ENCODE results near the gene NRXN2. TPM values are rescaled to one million over a fixed set of nuclear protein-coding genes. Genes with fewer than 3 reads are reported as not detected.

NRXN2 gene
- polyA plus RNA-seq, 1 of the 3 experiments (the other 2 are of a cell fraction), result 0.15 TPM

- 98% methylated on average over 8 of the region's 15 CpGs for WGBS (ENCODE audit: low lambda C conversion rate)
- POLR2A ChIA-PET, result no interaction called here
These were observed 35.5 kb upstream of the NRXN2 start for GRCh38 chr11:64758330-64759079.

GRCh38 chr11:64757549-64758329 lies 34.7 kb upstream of the NRXN2 start:
- CTCF ChIA-PET, result interaction anchor here (0.6 to 2.3 kb wide), 6 partner anchors 8 to 69 kb away, joined by 3 to 9 read pairs (median 5); no protein-coding TSS in a partner anchor
- no peak for TF ChIP-seq CTCF (IDR thresholded peaks at IDR 0.05)
- TF ChIP-seq ZBTB33 (IDR thresholded peaks at IDR 0.05; ENCODE audit: borderline replicate concordance, low read depth), result no peak
- WGBS (ENCODE audit: low lambda C conversion rate), result 86% methylated on average over 10 of the region's 19 CpGs

More at GRCh38 chr11:64758330-64759079, 35.5 kb upstream of the NRXN2 start:
- Histone ChIP-seq H3K27ac (ENCODE audit: low read depth in 2 of 2, low read length in 1 of 2) (no peak overlapping the region), H4K20me1 (ENCODE audit: insufficient read depth) (peaks cover 11% of the 10 kb centered on the region), H3K9ac (no peak overlapping the region), H3K36me3 (replicated peaks in 1 of 2; ENCODE audit: control insufficient read depth in 1 of 2, insufficient read depth in 2 of 2, low read length in 1 of 2) (peaks cover 7 to 13% of the 10 kb centered on the region in 2 experiments), H3K4me2 (no peak overlapping the region), H3K4me1 (ENCODE audit: control insufficient read depth in 1 of 2, insufficient read depth in 2 of 2, low read depth in 1 of 2, low read length in 1 of 2) (peaks cover 8 to 18% of the 10 kb centered on the region in 2 experiments; a peak in 2 of 4 replicates), H3K79me2 (ENCODE audit: insufficient read depth) (no peaks in the 10 kb centered on the region), H3F3A (replicated peaks; ENCODE audit: insufficient read depth) (peaks cover 32% of the 10 kb centered on the region), H3K4me3 (ENCODE audit: low read depth in 2 of 2, low read length in 1 of 2) (no peak overlapping the region), H2AFZ (ENCODE audit: low read depth) (no peak overlapping the region), H3K9me2 (no peaks in the 10 kb centered on the region), H3K27me3 (ENCODE audit: insufficient read depth) (no peaks in the 10 kb centered on the region), H3K9me3 (no peaks in the 10 kb centered on the region)
- peak; percentile 30 for DNase-seq
- CTCF ChIA-PET, result interaction anchor here (1.6 to 2.3 kb wide), 3 partner anchors 9 to 16 kb away, joined by 7 to 9 read pairs (median 8); no protein-coding TSS in a partner anchor
- TF ChIP-seq NRF1 (IDR thresholded peaks at IDR 0.05; ENCODE audit: low read depth, low read length), result no peak
- no peak for TF ChIP-seq MXI1 (IDR thresholded peaks at IDR 0.05; ENCODE audit: low read depth, low read length)
- no peak for TF ChIP-seq PBX3 (IDR thresholded peaks at IDR 0.05)
- no peak for TF ChIP-seq TAF1 (IDR thresholded peaks at IDR 0.05; ENCODE audit: borderline replicate concordance, low read depth, low read length)
- TF ChIP-seq TEAD4 (IDR thresholded peaks at IDR 0.05; ENCODE audit: borderline replicate concordance, insufficient read depth), result no peak
- TF ChIP-seq IRF3 (IDR thresholded peaks at IDR 0.05; ENCODE audit: low read depth, low read length), result no peak
- TF ChIP-seq SMC3 (IDR thresholded peaks at IDR 0.05; ENCODE audit: low read depth, low read length), result no peak
- TF ChIP-seq EP300 (IDR thresholded peaks at IDR 0.05; ENCODE audit: borderline replicate concordance in 1 of 2, low read depth in 1 of 2, low read length in 1 of 2), result no peak

More at GRCh38 chr11:64757549-64758329, 34.7 kb upstream of the NRXN2 start:
- Histone ChIP-seq H3K9me3 (no peaks in the 10 kb centered on the region), H3K4me1 (ENCODE audit: control insufficient read depth in 1 of 2, insufficient read depth in 2 of 2, low read depth in 1 of 2, low read length in 1 of 2) (peaks cover under 1 to 12% of the 10 kb centered on the region in 2 experiments; a peak in 2 of 4 replicates), H3K27ac (ENCODE audit: low read depth in 2 of 2, low read length in 1 of 2) (no peak overlapping the region), H3K27me3 (ENCODE audit: insufficient read depth) (no peaks in the 10 kb centered on the region), H3K9me2 (no peaks in the 10 kb centered on the region), H3K9ac (no peak overlapping the region), H3K36me3 (replicated peaks in 1 of 2; ENCODE audit: control insufficient read depth in 1 of 2, insufficient read depth in 2 of 2, low read length in 1 of 2) (peaks cover 4 to 5% of the 10 kb centered on the region in 2 experiments), H3K4me2 (no peak overlapping the region), H2AFZ (ENCODE audit: low read depth) (no peak overlapping the region), H3F3A (replicated peaks; ENCODE audit: insufficient read depth) (peaks cover 24% of the 10 kb centered on the region), H3K79me2 (ENCODE audit: insufficient read depth) (no peaks in the 10 kb centered on the region), H3K4me3 (ENCODE audit: low read depth in 2 of 2, low read length in 1 of 2) (no peak overlapping the region), H4K20me1 (ENCODE audit: insufficient read depth) (peaks cover 3% of the 10 kb centered on the region)
- POLR2A ChIA-PET, result no interaction called here
- DNase-seq, result peak; percentile 29
